Measurements from ENCODE around the gene AJAP1.

DNA sequence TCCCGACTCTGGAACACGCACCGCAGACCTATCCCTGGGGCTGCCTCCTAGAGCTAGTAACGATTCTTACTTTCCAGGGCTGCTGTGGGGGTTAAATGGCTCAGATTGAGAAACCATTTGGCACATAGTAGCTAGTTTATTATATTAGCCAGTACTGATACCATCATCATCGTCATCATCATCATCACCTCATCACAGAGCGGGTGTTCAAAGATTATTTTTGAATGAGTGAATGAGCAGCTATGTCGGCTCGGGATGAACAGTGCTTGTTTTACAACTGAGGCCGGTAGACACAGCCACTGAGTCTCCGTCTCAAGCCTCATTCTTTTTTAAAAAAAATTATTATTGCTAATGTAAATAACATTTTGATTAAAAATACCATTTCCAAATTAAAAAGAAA, 13.5 kb upstream of the AJAP1 start:
- TF ChIP-seq, protein P1, sequence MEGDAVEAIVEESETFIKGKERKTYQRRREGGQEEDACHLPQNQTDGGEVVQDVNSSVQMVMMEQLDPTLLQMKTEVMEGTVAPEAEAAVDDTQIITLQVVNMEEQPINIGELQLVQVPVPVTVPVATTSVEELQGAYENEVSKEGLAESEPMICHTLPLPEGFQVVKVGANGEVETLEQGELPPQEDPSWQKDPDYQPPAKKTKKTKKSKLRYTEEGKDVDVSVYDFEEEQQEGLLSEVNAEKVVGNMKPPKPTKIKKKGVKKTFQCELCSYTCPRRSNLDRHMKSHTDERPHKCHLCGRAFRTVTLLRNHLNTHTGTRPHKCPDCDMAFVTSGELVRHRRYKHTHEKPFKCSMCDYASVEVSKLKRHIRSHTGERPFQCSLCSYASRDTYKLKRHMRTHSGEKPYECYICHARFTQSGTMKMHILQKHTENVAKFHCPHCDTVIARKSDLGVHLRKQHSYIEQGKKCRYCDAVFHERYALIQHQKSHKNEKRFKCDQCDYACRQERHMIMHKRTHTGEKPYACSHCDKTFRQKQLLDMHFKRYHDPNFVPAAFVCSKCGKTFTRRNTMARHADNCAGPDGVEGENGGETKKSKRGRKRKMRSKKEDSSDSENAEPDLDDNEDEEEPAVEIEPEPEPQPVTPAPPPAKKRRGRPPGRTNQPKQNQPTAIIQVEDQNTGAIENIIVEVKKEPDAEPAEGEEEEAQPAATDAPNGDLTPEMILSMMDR (IDR thresholded peaks at IDR 0.05), result no peak
- TF ChIP-seq POLR2A (IDR thresholded peaks at IDR 0.05), result no peak
- no peak for TF ChIP-seq EP300 (IDR thresholded peaks at IDR 0.05)

All from ovary (tissue), 3 donors.